Endothelial cell of umbilical vein (primary cell): ENCODE measurements around the gene MT1F. TPM values are rescaled to one million over a fixed set of nuclear protein-coding genes. Genes with fewer than 3 reads are reported as not detected.

Experiments
- BruUV-seq: library from RNA; stranded (reverse); fragments of 400-500 nt; replicated peaks from 2 replicates; lab custom pipeline; 2021; lab: Mats Ljungman, UMichigan
- CTCF ChIA-PET: fragments of 300-600, 350-600 bp; sonication (Branson Sonifier 250); formaldehyde crosslinking; loops from one replicate; lab custom pipeline; 2021; ENCODE audit warnings: antibody characterized with exemption, inconsistent platforms; lab: Charles Lee
- POLR2A ChIA-PET: fragments of 300-600, 350-600 bp; sonication (Branson Sonifier 250); formaldehyde crosslinking; loops from one replicate; lab custom pipeline; 2021; ENCODE audit warnings: antibody characterized with exemption, inconsistent platforms; lab: Charles Lee
- DNase-seq: peaks from one replicate; pipeline ENCODE4 v3.0.0-alpha.2; 2011; ENCODE audit warnings: low read depth, low spot score
- FAIRE-seq: peaks from 2 replicates; lab custom pipeline; 2011; peaks lifted over from hg19 to GRCh38; lab: Jason Lieb, UNC
- H2AFZ ChIP-seq: 2 replicates; pipeline ENCODE4 v1.6.0; 2012; ENCODE audit warnings: low read depth, low read length, control low read depth, inconsistent platforms
- H3K27ac ChIP-seq: 2 replicates; pipeline ENCODE4 v1.5.1; 2011; ENCODE audit warnings: low read depth, mild to moderate bottlenecking, control low read depth, low read length, moderate library complexity; ENCODE audit not compliant: insufficient read depth
- H3K27me3 ChIP-seq, 2 experiments: 2 replicates each; pipeline versions ENCODE4 v1.6.0 to v1.6.1; 2011; ENCODE audit warnings: low read length in 2 of 2, mixed read lengths in 1 of 2; ENCODE audit not compliant: control insufficient read depth in 2 of 2, insufficient read depth in 2 of 2
- H3K36me3 ChIP-seq, 2 experiments: 2 replicates in 1 of 2; 3 replicates in 1 of 2; pipeline ENCODE4 v1.5.1; 2011; ENCODE audit warnings: low read length in 2 of 2, mild to moderate bottlenecking in 1 of 2, moderate library complexity in 1 of 2; ENCODE audit not compliant: control insufficient read depth in 2 of 2, insufficient read depth in 2 of 2; ENCODE audit errors: extremely low read depth in 1 of 2
- H3K4me1 ChIP-seq: 3 replicates; pipeline ENCODE4 v1.5.1; 2011; ENCODE audit warnings: mild to moderate bottlenecking, low read length; ENCODE audit not compliant: control insufficient read depth, insufficient read depth; ENCODE audit errors: extremely low read depth
- H3K4me2 ChIP-seq: 2 replicates; pipeline ENCODE4 v1.6.1; 2011; ENCODE audit warnings: low read length, control low read depth, mixed read lengths; ENCODE audit not compliant: insufficient read depth
- H3K4me3 ChIP-seq, 3 experiments: fragments of 200-600 bp in 1 of 3; sonication (generic), shearing (Covaris generic) in 1 of 3; replicated peaks in 1 of 3; 2 replicates each; pipeline ENCODE4 v1.5.1; 2011 to 2016; ENCODE audit warnings: control low read depth in 3 of 3, low read length in 3 of 3, mild to moderate bottlenecking in 2 of 3, inconsistent platforms in 1 of 3, low read depth in 1 of 3, moderate library complexity in 1 of 3; ENCODE audit not compliant: insufficient read depth in 1 of 3
- H3K79me2 ChIP-seq: 2 replicates; pipeline ENCODE4 v1.6.0; 2012; ENCODE audit warnings: low read length, inconsistent platforms; ENCODE audit not compliant: control insufficient read depth, insufficient read depth
- H3K9ac ChIP-seq: replicated peaks from 2 replicates; pipeline ENCODE3; 2011; ENCODE audit warnings: low read length, control low read depth; ENCODE audit not compliant: insufficient read depth; ENCODE audit errors: extremely low read depth
- H3K9me1 ChIP-seq: replicated peaks from 3 replicates; pipeline ENCODE4 v1.6.0; 2011; ENCODE audit warnings: mild to moderate bottlenecking, low read length; ENCODE audit not compliant: control insufficient read depth, insufficient read depth; ENCODE audit errors: extremely low read depth
- H3K9me3 ChIP-seq: replicated peaks from 2 replicates; pipeline ENCODE4 v1.5.1; 2012; ENCODE audit warnings: low read length, inconsistent platforms; ENCODE audit not compliant: control insufficient read depth, insufficient read depth
- H4K20me1 ChIP-seq: replicated peaks from 2 replicates; pipeline ENCODE3; 2011; ENCODE audit warnings: mild to moderate bottlenecking, low read length; ENCODE audit not compliant: control insufficient read depth, insufficient read depth; ENCODE audit errors: extremely low read depth
- EZH2 ChIP-seq: IDR thresholded peaks from 2 replicates; pipeline ENCODE4 v1.6.1; 2012; ENCODE audit warnings: borderline replicate concordance, low read depth, mild to moderate bottlenecking, moderate library complexity, low read length, inconsistent platforms; ENCODE audit not compliant: severe bottlenecking
- FOS ChIP-seq: IDR thresholded peaks from 2 replicates; pipeline ENCODE4 v1.6.1; 2011; ENCODE audit warnings: mild to moderate bottlenecking, low read length, moderate library complexity, borderline replicate concordance; ENCODE audit not compliant: insufficient read depth
- GATA2 ChIP-seq: IDR thresholded peaks from 2 replicates; pipeline ENCODE4 v1.7.0; 2011; ENCODE audit warnings: low read depth, mild to moderate bottlenecking, moderate library complexity, mixed read lengths, low read length; ENCODE audit not compliant: insufficient read length, insufficient read depth
- JUN ChIP-seq: IDR thresholded peaks from 2 replicates; pipeline ENCODE4 v1.6.1; 2011; ENCODE audit warnings: borderline replicate concordance, low read depth; ENCODE audit not compliant: insufficient read length, insufficient read depth
- MYC ChIP-seq: IDR thresholded peaks from one replicate; pipeline ENCODE4 v1.6.1; 2011; ENCODE audit warnings: mild to moderate bottlenecking, low read depth, low read length
- POLR2A ChIP-seq: IDR thresholded peaks from 2 replicates; pipeline ENCODE4 v1.6.1; 2012; ENCODE audit warnings: low read depth, mild to moderate bottlenecking, control low read depth, low read length
- POLR2AphosphoS5 ChIP-seq: IDR thresholded peaks from 2 replicates; pipeline ENCODE4 v1.6.1; 2012; ENCODE audit warnings: low read depth, mild to moderate bottlenecking, control low read depth, low read length, moderate library complexity; ENCODE audit not compliant: insufficient read depth
- dilution Hi-C: fragments of 300-500 bp; cut with MboI; formaldehyde crosslinking; loops from one replicate; pipeline ENCODE4 v1.15.0; 2019; ENCODE audit warnings: low sequenced_read_pairs; ENCODE audit not compliant: extremely low pct_ligation_motif_present
- intact Hi-C: fragments of 100-400 bp; cut with micrococcal nuclease; formaldehyde crosslinking; loops from one replicate; pipeline ENCODE4 v1.10.0; 2022
- polyA plus RNA-seq, 4 experiments: library from polyadenylated mRNA; depleted of rRNA in 3 of 4; stranded (reverse) in 3 of 4; unstranded in 1 of 4; fragments of >200 nt; gene quantifications; 2 replicates each; pipeline versions ENCODE4 v1.2.1 to v1.2.3, GENCODE V29; 2011 to 2012; ENCODE audit warnings: missing spikeins in 1 of 4
- total RNA-seq: library from RNA; stranded (reverse); gene quantifications from 2 replicates; pipeline ENCODE4 v1.2.3, GENCODE V29; 2021
- TF ChIP-seq, protein P1 (sequence below), 2 donors: IDR thresholded peaks; 1 replicate in 1 of 2; 2 replicates in 1 of 2; pipeline ENCODE4 v1.5.1; 2011; ENCODE audit warnings: low read length in 2 of 2, mild to moderate bottlenecking in 2 of 2, moderate library complexity in 2 of 2, control low read depth in 1 of 2, inconsistent platforms in 1 of 2, low read depth in 1 of 2; ENCODE audit not compliant: insufficient read depth in 1 of 2; ENCODE audit errors: extremely low read depth in 1 of 2
- TF ChIP-seq, protein P2 (sequence below): IDR thresholded peaks from 2 replicates; pipeline ENCODE4 v1.6.1; 2011; ENCODE audit not compliant: insufficient read depth, insufficient read length

The MT1F gene
- total and polyA plus RNA-seq, 2 donors (not counting 3 experiments of a cell fraction or from before 2014, with no cell fraction given) = 2.2 to 2.6 TPM

DNA sequence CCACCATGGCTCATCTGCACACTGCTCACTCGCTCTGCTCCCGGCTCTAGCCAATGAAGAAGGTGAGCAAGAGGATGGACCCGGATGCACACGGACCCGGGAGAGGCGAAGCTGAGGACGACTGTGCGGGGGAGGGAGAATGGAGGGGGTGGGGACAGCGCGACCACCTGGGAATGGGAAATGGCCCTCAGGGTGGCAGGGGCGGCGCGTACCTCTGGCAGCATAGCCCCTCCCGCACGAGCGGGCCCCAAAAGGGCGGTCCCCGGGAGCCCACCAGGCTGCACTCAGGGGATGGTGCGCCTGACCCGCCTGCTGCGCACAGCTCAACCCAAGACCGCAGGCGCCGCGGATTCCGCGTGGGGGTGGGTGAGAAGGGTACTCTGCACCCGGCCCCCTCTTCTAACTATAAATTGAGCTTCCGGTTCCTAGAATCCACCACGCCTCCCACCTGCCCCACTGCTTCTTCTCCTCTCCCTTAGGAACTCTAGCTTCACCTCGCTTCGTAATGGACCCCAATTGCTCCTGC lies 18.0 kb downstream of the MT1F start:
- H3K9me3 ChIP-seq = no peaks in the 10 kb centered on the region
- H3K36me3 ChIP-seq = no peaks in the 10 kb centered on the region
- peaks cover 31 to 41% of the 10 kb centered on the region in 2 experiments for H3K27me3 ChIP-seq
- ChIA-PET CTCF (interaction anchor here (0.7 to 2.5 kb wide), 4 partner anchors 26 to 114 kb away, joined by 3 to 22 read pairs (median 4); no protein-coding TSS in a partner anchor), POLR2A (no interaction called here)
- TF ChIP-seq FOS = no peak
- TF ChIP-seq, protein P1, sequence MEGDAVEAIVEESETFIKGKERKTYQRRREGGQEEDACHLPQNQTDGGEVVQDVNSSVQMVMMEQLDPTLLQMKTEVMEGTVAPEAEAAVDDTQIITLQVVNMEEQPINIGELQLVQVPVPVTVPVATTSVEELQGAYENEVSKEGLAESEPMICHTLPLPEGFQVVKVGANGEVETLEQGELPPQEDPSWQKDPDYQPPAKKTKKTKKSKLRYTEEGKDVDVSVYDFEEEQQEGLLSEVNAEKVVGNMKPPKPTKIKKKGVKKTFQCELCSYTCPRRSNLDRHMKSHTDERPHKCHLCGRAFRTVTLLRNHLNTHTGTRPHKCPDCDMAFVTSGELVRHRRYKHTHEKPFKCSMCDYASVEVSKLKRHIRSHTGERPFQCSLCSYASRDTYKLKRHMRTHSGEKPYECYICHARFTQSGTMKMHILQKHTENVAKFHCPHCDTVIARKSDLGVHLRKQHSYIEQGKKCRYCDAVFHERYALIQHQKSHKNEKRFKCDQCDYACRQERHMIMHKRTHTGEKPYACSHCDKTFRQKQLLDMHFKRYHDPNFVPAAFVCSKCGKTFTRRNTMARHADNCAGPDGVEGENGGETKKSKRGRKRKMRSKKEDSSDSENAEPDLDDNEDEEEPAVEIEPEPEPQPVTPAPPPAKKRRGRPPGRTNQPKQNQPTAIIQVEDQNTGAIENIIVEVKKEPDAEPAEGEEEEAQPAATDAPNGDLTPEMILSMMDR (IDR thresholded peaks at IDR 0.05; ENCODE audit: extremely low read depth in 1 of 2, insufficient read depth in 1 of 2, low read depth in 1 of 2, low read length in 2 of 2) = no peak
- TF ChIP-seq POLR2A = no peak
- no peak for TF ChIP-seq POLR2AphosphoS5
- no peak for TF ChIP-seq GATA2
- H3K9ac ChIP-seq = no peak overlapping the region
- no peak overlapping the region for H3K4me3 ChIP-seq
- no peaks in the 10 kb centered on the region for H3K79me2 ChIP-seq
- H3K9me1 ChIP-seq = no peaks in the 10 kb centered on the region
- peaks cover 3% of the 10 kb centered on the region for H3K4me1 ChIP-seq
- no peak overlapping the region for H3K4me2 ChIP-seq
- dilution Hi-C loops (no loop called here), intact Hi-C loops (no loop called here)
- H2AFZ ChIP-seq = no peak overlapping the region
- no peak overlapping the region for H3K27ac ChIP-seq
- H4K20me1 ChIP-seq = no peaks in the 10 kb centered on the region
- FAIRE-seq (no peak), DNase-seq (no peak)
- BruUV-seq = no TSS peak

DNA sequence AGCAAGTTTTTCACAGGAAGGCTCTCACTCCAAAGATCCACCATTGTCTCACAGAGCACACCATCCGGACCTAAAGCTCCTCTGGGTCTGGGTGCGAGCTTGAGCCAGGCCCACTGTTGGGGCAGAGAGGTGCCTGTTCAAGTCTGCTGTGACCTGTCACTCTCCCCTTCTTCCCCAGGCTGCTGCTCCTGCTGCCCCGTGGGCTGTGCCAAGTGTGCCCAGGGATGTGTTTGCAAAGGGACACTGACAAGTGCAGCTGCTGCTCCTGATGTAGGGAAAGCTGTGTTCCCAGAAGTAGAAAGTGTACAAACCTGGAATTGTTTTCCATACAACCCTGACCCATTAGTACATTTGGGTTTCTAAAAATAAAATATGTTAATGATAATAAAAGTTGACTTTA lies 19.7 kb downstream of the MT1F start:
- CTCF ChIA-PET = interaction anchor here (0.9 to 2.5 kb wide), 5 partner anchors 19 to 112 kb away, joined by 3 to 22 read pairs (median 4); no protein-coding TSS in a partner anchor
- POLR2A ChIA-PET = no interaction called here
- no peak overlapping the region for H3K4me2 ChIP-seq
- H4K20me1 ChIP-seq = no peaks in the 10 kb centered on the region
- no peaks in the 10 kb centered on the region for H3K9me3 ChIP-seq
- H3K79me2 ChIP-seq = no peaks in the 10 kb centered on the region
- no TSS peak for BruUV-seq
- TF ChIP-seq, protein P1 (IDR thresholded peaks at IDR 0.05; ENCODE audit: extremely low read depth in 1 of 2, insufficient read depth in 1 of 2, low read depth in 1 of 2, low read length in 2 of 2) = no peak
- TF ChIP-seq POLR2A = no peak
- no peak for TF ChIP-seq FOS
- TF ChIP-seq EZH2 = no peak
- no peak for TF ChIP-seq MYC
- no peak for TF ChIP-seq POLR2AphosphoS5
- TF ChIP-seq, protein P2, sequence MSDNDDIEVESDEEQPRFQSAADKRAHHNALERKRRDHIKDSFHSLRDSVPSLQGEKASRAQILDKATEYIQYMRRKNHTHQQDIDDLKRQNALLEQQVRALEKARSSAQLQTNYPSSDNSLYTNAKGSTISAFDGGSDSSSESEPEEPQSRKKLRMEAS = no peak
- TF ChIP-seq JUN = no peak
- no peak for TF ChIP-seq GATA2
- H3K4me3 ChIP-seq = no peak overlapping the region
- peaks cover 19 to 28% of the 10 kb centered on the region in 2 experiments for H3K27me3 ChIP-seq
- DNase-seq (no peak), FAIRE-seq (no peak)
- H3K4me1 ChIP-seq = peaks cover 5% of the 10 kb centered on the region
- no peak overlapping the region for H3K27ac ChIP-seq
- no peaks in the 10 kb centered on the region for H3K36me3 ChIP-seq
- H3K9ac ChIP-seq = no peak overlapping the region
- no peak overlapping the region for H2AFZ ChIP-seq
- dilution Hi-C loops (no loop called here), intact Hi-C loops (no loop called here)
- H3K9me1 ChIP-seq = no peaks in the 10 kb centered on the region
